ENCODE measurements around the gene MAPKAP1.

Gene MAPKAP1

DNA sequence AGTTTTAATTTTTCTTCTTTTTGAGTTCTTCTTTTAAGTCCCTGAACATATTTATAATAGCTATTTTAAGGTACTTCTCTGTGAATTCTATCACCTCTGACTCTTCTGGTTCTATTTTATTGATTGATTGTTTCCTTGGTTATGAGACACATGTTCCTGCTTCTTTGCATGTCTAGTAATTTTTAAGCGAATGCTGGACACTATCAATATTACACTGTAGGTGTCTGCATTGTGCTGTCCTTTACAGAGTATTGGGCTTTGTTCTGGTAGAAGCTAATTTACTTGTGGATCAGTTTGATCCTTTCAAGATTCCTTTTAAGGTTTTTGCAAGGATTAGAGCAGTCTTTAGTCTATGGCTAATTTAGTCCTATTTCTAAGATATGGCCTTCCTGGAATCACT, 249.7 kb downstream of the MAPKAP1 start:
- DNase-seq (ENCODE audit: low read depth in 2 of 2): no peak

GRCh38 chr9:125455876-125456275, 251.1 kb downstream of the MAPKAP1 start:
- no peak for DNase-seq (ENCODE audit: low read depth in 2 of 2)

GRCh38 chr9:125455132-125455531, 251.9 kb downstream of the MAPKAP1 start:
- no peak for DNase-seq (ENCODE audit: low read depth in 2 of 2)

DNA sequence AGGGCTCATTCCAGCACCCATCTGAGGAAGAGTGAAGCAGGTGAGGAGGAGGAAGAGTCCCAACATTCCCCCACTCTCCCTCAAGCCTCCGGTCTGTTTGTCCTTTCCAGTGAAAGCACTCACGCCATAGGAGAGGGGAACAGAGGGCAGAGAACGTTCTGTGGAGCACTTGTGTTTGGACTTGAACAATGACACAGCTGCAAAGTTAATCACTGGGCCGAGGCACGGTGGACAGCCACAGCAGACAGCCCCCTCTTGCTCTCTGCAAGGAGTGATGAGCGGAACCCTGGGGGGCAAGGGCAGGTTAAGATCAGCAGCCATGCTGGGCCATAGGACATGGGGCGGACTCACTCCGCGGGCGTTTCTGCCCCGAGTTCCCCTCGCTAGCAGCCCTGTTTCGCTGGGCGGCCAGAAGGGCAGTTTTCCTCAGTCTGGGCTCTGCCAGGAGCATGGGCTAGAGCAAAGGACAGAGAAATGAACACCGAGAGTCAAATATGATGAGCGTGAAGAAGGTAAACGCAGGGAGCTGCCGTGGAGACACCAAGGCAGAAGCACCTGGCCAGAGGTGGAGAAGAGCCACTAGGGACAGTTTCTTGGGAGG, 259.7 kb downstream of the MAPKAP1 start:
- DNase-seq (ENCODE audit: low read depth in 2 of 2): no peak

DNA sequence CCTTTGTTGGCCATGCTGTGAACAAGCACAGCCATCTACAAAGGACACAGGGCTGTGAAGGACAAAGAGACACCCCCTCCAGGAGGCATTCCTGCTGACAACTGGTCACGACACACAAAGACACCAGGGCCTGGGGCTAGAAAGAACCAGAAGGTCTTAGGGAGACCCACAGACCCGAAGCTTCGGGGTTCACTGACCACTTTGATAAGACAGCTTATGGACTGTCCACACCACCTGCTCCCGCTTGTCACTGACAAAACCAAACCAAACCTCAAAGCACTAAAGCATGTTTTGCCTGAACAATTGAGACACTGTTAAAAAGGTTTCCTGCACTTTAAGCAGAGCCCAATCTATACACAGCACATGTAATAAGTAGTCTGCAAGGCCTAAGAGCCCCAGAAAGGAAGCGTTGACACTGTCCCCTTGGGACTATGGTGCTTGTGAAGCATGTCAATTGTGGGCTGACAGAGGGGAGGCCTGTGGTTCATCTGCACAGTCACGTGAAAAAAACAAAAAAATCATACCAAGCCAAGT, 260.4 kb downstream of the MAPKAP1 start:
- DNase-seq (ENCODE audit: low read depth in 2 of 2): no peak

DNA sequence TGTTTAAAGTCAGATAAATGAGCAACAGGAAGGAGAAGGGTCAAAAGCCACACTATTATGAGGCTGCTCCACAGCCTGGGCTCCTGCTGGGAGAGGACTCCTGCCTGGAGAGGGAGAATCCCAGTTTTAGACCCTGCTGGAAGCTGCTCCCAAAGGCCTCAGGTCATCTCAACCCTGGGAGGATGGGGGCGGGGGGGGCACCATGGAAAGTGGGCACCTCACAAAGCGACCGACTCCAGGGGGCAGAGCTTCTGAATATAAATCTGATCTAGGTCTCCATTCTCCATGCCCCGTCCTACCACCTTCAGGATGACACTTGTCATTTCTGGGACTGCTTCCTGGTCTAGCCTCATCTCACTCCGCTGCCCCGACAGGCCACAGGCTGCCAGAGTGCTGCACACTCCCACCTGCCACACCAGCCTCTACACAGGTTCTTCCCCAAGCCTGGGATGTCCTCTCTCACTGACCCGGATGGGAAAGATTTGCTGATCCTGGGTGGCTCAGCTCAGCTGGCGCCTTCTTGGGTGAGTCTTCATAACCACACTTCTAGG, 262.0 kb downstream of the MAPKAP1 start:
- no peak for DNase-seq (ENCODE audit: low read depth in 2 of 2)

GRCh38 chr9:125444166-125444565, 262.8 kb downstream of the MAPKAP1 start:
- no peak for DNase-seq (ENCODE audit: low read depth in 2 of 2)

- DNase-seq (ENCODE audit: low read depth in 2 of 2): no peak
These were observed 263.6 kb downstream of the MAPKAP1 start for GRCh38 chr9:125443367-125443766.

DNA sequence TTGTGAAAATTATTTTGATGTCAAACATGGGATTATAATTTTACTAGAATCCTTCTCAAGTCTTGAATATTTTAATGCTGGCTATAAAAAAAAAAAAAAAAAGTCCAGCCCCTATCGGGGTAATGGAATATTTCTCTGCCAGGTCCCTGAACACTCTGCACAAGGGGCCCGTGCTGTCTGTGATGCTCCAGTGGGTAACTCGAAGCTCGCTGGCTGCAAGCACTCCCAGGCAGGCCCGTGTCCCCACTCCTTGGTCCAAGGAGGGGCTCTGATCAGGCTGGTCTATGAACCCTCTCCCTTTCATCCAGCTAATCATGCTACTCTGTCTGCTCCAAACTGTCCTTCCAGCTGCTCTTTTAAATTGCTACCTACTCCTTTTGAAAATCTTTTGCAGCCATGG, 264.6 kb downstream of the MAPKAP1 start:
- no peak for DNase-seq (ENCODE audit: low read depth in 2 of 2)

GRCh38 chr9:125440411-125440810, 266.6 kb downstream of the MAPKAP1 start:
- DNase-seq (ENCODE audit: low read depth in 2 of 2): no peak

DNA sequence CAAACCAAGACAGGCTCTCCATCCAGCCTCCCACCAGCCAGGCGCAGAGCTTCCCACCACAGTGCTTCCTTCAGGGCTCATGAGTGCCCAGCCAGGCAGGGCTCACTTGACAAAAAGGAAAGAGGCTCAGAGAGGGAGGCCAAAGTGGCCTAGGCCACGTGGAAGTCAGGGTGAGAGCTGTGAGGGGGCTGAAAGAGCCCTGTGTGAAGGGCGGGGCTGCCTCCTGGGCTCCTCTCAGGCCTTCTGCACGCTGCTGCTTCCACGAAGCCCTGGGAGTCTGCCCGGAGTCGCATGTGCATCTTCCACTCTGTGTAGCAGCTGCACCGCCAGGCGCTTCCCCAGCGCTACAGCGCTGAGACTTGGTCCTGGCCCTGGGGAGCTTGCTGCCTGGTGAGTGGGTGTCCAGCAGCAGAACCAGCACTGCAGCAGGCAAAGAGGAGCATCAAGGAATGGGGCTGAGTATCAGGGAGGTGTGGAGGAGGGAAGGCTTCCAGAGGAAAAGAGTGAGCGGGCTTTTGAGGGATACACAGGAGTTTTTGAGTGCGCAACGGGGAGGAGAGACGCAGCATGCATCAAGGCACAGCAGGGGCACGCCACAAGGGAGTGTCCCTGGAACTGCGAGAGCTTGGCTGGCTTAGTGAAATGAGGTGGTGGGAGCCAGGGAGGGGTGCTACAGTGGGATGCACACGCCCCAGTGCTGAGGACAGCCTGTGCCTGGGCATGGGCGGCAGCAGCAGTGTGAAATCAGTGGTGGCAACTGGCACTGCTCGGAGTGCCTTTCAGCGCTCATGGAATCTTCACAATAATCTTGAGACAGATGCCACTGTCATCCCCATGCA, 267.4 kb downstream of the MAPKAP1 start:
- no peak for DNase-seq (ENCODE audit: low read depth in 2 of 2)

DNA sequence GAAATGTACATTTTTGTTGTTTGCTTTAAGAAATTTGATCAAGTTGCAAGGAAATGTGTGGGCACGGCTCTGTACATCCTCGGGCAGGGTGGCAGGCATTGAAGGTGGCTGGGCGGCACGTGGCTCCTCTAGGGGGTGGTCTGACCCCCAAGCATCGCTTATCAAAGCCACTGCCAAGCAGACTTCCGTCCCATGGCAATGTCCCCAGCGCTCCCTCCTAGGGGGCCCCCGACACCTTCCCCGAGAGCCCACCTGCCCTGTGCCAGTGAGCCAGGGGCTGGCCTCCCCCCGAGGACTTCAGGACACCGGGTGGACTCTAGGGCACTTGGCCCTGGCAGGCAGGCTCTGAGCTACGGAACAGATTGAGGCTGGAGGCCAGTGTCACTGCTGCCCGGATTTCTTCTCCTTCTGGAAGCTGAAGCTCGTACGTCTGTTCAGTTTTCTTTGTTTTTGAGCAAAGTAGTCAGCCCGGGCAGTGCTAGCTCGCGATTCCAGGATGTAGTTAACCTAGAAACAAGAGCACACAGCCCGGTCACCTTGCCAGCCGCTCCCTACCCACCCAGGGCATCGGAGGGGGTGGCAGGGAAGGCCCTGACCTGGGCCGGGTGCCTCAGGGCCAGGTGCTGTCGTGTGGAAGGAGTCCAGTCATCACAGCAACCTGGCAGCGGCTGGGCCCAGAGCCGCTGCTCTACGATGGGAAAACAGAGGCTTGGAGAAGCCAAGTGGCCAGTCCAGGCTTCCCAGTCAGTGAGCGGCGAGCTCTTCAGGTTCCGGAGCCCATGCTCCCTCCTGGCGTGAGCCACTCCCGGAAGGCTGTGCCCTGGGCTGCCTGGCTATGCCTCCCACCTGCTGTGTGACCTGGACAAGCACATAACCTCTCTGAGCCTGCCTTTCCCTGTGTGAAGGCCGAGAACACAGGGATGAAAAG, 268.2 kb downstream of the MAPKAP1 start:
- DNase-seq (ENCODE audit: low read depth in 2 of 2): no peak

GRCh38 chr9:125437771-125438221, 269.2 kb downstream of the MAPKAP1 start:
- DNase-seq (ENCODE audit: low read depth in 2 of 2): no peak

DNA sequence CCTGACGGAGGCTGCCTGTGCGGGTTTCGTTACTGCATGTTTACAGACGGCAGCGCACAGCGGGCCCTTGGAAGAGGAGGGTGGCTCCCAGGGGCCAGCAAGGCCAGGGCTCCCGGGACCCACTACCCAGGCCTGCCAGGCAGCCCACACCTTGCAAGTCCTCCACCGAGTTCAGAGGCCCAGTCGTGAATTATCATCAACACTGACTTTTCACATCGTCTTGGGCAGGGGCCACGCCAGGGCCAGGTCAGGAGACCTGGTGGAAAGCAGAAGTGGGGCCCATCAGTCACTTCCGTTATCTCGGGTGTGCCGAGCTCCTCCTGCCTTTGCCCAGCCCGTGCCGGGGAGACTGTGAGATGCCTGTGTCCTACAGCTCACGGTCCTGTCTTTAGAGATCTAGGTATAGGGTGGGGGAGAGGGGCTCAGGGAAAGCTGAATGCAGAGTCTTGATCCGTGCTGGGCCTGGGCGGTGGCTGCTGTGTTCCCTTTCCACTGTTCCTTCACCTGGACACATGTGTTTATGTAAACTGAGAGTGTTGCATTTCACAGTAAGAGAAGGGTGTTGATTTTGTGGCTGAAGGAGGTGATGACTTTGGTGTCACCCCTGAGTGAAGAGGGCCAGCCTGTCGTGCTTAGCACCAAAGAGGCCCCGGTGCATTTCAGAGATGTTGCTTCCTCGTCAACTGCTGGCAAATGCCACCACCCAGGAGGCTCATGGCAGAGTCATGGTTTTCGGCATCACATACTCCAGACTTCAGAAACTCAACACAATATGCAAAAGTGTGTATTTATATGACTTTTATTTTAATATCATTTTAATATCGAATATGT, 270.2 kb downstream of the MAPKAP1 start:
- no peak for DNase-seq (ENCODE audit: low read depth in 2 of 2)

GRCh38 chr9:125435776-125436612, 271.0 kb downstream of the MAPKAP1 start:
- no peak for DNase-seq (ENCODE audit: low read depth in 2 of 2)

DNA sequence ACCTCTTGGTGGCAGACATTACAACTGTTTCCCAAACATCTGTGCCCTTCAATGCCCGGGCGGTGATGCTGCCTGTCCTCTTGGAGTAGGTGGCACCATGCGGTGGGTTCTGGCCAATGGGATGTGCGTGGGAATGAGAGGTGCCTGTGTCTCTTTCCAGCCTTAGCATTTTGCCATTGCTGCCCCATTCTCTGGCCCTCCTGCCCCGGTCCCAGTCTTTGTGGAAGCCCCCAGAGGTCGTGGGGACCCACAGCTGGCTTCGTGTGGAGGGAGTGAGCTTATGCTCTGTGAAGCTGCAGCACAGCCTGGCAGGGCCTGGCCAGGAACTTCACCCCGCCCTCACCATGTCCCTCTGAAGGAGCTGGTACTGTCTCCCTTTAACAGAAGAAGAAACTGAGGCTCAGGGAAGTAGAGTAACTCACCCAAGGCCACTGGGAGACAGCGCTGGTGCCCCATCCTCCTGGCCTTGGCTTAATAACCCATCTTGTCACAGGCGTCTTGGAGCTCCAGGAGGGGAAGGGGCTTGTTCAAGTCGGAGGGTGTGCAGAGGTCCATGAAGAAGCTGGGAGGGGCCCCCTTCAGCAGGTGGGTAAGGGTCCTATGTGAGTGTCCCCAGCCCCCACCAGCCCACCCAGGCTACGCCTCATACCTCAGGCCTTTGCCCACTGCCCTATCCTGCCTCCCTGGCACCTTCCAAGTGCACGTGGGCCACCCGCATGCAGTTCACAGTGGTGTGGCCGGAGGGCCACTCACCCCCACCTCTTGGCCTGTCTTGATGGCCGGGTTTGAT, 271.8 kb downstream of the MAPKAP1 start:
- DNase-seq (ENCODE audit: low read depth in 2 of 2): no peak

GRCh38 chr9:125433461-125434011, 273.5 kb downstream of the MAPKAP1 start:
- no peak for DNase-seq (ENCODE audit: low read depth in 2 of 2)

DNA sequence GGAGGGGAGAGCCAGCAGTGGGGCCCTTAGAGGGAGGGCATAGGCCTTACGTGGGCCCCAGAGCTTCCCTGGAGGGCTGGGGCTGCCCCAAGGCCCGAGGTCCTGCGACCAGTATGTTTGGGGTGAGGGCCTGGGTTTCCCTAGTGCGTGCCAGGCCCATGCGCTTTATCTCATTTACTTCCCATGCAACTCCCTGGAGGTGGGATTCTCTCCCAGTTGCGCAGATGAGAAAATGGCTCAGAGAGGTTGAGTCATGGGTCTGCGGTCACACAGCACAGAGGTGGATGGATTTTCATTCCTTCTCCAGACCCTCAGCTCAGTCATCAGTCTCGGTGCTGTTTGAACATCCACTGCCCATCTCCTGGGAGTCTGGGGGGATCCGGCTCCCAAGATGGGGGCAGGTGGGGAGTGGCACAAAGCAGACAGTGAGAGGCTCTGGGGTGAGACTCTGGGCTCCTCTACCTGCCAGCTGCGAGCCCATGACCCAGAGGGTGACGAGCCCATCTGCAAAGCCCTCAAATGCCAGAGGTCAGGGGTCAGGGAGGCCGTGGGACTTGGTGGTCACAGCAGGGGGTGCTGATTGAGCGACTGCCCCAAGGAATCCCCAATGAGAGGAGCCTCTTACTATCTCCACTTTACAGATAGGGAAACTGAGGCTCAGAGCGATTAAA, 274.2 kb downstream of the MAPKAP1 start:
- no peak for DNase-seq (ENCODE audit: low read depth in 2 of 2)

Measured in activated CD4-positive, alpha-beta T cell treated with anti-CD3 and anti-CD28 coated beads for 24 hours (primary cell).